OCI-LY1 (cell line): ENCODE measurements around the gene DHRS7B.

ENCODE experiments used
- H2AFZ ChIP-seq: fragments of 200-600 bp; sonication (generic), shearing (Covaris generic); 2 replicates; pipeline ENCODE4 v1.6.0; 2014; ENCODE audit warnings: antibody characterized with exemption, mild to moderate bottlenecking, low read length
- H3F3A ChIP-seq: fragments of 200-600 bp; sonication (generic), shearing (Covaris generic); 2 replicates; pipeline ENCODE4 v1.6.0; 2014; ENCODE audit warnings: mild to moderate bottlenecking, antibody characterized with exemption, low read length, moderate library complexity; ENCODE audit not compliant: insufficient read depth
- H3K27ac ChIP-seq: fragments of 200-600 bp; sonication (generic); 2 replicates; pipeline ENCODE4 v1.5.1; 2014; ENCODE audit warnings: low read length, mixed run types, mild to moderate bottlenecking, low read depth; ENCODE audit not compliant: poor library complexity, severe bottlenecking
- H3K27me3 ChIP-seq: fragments of 200-600 bp; sonication (generic); 2 replicates; pipeline ENCODE4 v1.6.0; 2014; ENCODE audit warnings: antibody characterized with exemption, mild to moderate bottlenecking, low read length, moderate library complexity; ENCODE audit not compliant: insufficient read depth
- H3K36me3 ChIP-seq: fragments of 200-600 bp; sonication (generic); 2 replicates; pipeline ENCODE4 v1.6.1; 2014; ENCODE audit warnings: mild to moderate bottlenecking, antibody characterized with exemption, low read length, moderate library complexity, mixed read lengths; ENCODE audit not compliant: insufficient read depth
- H3K4me1 ChIP-seq: fragments of 200-600 bp; sonication (generic); 2 replicates; pipeline ENCODE4 v1.5.1; 2014; ENCODE audit warnings: mild to moderate bottlenecking, low read length, moderate library complexity; ENCODE audit not compliant: insufficient read depth, severe bottlenecking
- H3K4me2 ChIP-seq: fragments of 200-600 bp; sonication (generic), shearing (Covaris generic); 2 replicates; pipeline ENCODE4 v1.6.1; 2014; ENCODE audit warnings: low read length
- H3K4me3 ChIP-seq: fragments of 200-600 bp; sonication (generic); 2 replicates; pipeline ENCODE4 v1.5.1; 2014; ENCODE audit warnings: low read length, low read depth, mild to moderate bottlenecking, mixed read lengths; ENCODE audit not compliant: poor library complexity, severe bottlenecking
- H3K79me2 ChIP-seq: fragments of 200-600 bp; shearing (Covaris generic); 2 replicates; pipeline ENCODE4 v1.6.1; 2016; ENCODE audit warnings: mixed run types, low read length, mixed read lengths; ENCODE audit not compliant: insufficient read depth
- H3K9ac ChIP-seq: fragments of 200-600 bp; sonication (generic), shearing (Covaris generic); 2 replicates; pipeline ENCODE4 v1.6.1; 2014; ENCODE audit warnings: mild to moderate bottlenecking, low read length, mixed read lengths
- H3K9me2 ChIP-seq: fragments of 200-600 bp; sonication (generic), shearing (Covaris generic); 2 replicates; pipeline ENCODE4 v1.6.1; 2014; ENCODE audit warnings: low read depth, mild to moderate bottlenecking, low read length, mixed read lengths
- H3K9me3 ChIP-seq: fragments of 200-600 bp; shearing (Covaris generic); 2 replicates; pipeline ENCODE4 v1.6.1; 2014; ENCODE audit warnings: low read length, mixed read lengths
- H4K20me1 ChIP-seq: fragments of 200-600 bp; sonication (generic), shearing (Covaris generic); 2 replicates; pipeline ENCODE4 v1.6.0; 2016; ENCODE audit warnings: mild to moderate bottlenecking, low read length; ENCODE audit not compliant: insufficient read depth
- CTCF ChIP-seq: fragments of 200-600 bp; sonication (generic), shearing (Covaris generic); IDR thresholded peaks from 2 replicates; pipeline ENCODE4 v1.5.1; 2017; ENCODE audit warnings: mild to moderate bottlenecking, antibody characterized with exemption, low read length, moderate library complexity, mixed read lengths
- EZH2 ChIP-seq: fragments of 200-600 bp; sonication (generic), shearing (Covaris generic); IDR thresholded peaks from 2 replicates; pipeline ENCODE4 v1.8.0; 2017; ENCODE audit warnings: borderline replicate concordance, mixed run types, mild to moderate bottlenecking, antibody characterized with exemption, low read length, moderate library complexity, mixed read lengths

The DHRS7B gene

GRCh38 chr17:21231533-21231932 is 104.8 kb downstream of the DHRS7B start:
- Histone ChIP-seq H3K9me3 (no peaks in the 10 kb centered on the region), H3F3A (no peaks in the 10 kb centered on the region), H3K27me3 (no peaks in the 10 kb centered on the region), H3K36me3 (no peaks in the 10 kb centered on the region), H3K79me2 (no peaks in the 10 kb centered on the region), H3K4me2 (no peak overlapping the region), H3K9me2 (no peaks in the 10 kb centered on the region), H3K4me1 (no peaks in the 10 kb centered on the region), H3K4me3 (no peak overlapping the region), H3K27ac (no peak overlapping the region), H2AFZ (no peak overlapping the region), H3K9ac (no peak overlapping the region), H4K20me1 (no peaks in the 10 kb centered on the region)
- TF ChIP-seq EZH2: no peak

GRCh38 chr17:21232033-21232749 is 105.4 kb downstream of the DHRS7B start:
- Histone ChIP-seq H3K4me3 (no peak overlapping the region), H3K9me3 (no peaks in the 10 kb centered on the region), H3K27me3 (no peaks in the 10 kb centered on the region), H2AFZ (no peak overlapping the region), H3K9ac (no peak overlapping the region), H3K9me2 (no peaks in the 10 kb centered on the region), H4K20me1 (no peaks in the 10 kb centered on the region), H3K4me2 (no peak overlapping the region), H3K36me3 (no peaks in the 10 kb centered on the region), H3K79me2 (no peaks in the 10 kb centered on the region), H3K4me1 (no peaks in the 10 kb centered on the region), H3K27ac (no peak overlapping the region), H3F3A (no peaks in the 10 kb centered on the region)
- no peak for TF ChIP-seq EZH2
- no peak for TF ChIP-seq CTCF

- Histone ChIP-seq H3K4me1 (no peaks in the 10 kb centered on the region), H3K9ac (no peak overlapping the region), H3K4me3 (no peak overlapping the region), H3F3A (no peaks in the 10 kb centered on the region), H3K79me2 (no peaks in the 10 kb centered on the region), H3K9me3 (no peaks in the 10 kb centered on the region), H3K36me3 (no peaks in the 10 kb centered on the region), H2AFZ (no peak overlapping the region), H4K20me1 (no peaks in the 10 kb centered on the region), H3K27ac (no peak overlapping the region), H3K4me2 (no peak overlapping the region), H3K9me2 (no peaks in the 10 kb centered on the region), H3K27me3 (no peaks in the 10 kb centered on the region)
- TF ChIP-seq CTCF (no peak), EZH2 (no peak)
These were observed 107.0 kb downstream of the DHRS7B start for GRCh38 chr17:21233581-21234347.
